Left lung (tissue), 10 donors: ENCODE data around the gene TXNL4B. TPM values are rescaled to one million over a fixed set of nuclear protein-coding genes. Genes with fewer than 3 reads are reported as not detected.

ENCODE experiments used
- ATAC-seq: fragments of 200-7000 bp; cut with Tn5 transposase; one replicate; pipeline ENCODE4 v1.9.1; 2020; ENCODE audit warnings: moderate library complexity
- DNase-seq, 4 donors: peaks; one replicate each; pipeline ENCODE4 v3.0.0-alpha.2; 2013 to 2020
- H3K27ac ChIP-seq, 2 donors: fragments of 200-600 bp; sonication (generic) in 1 of 2; one replicate each; pipeline versions ENCODE4 v1.5.0 to v1.8.0; 2020 to 2021
- H3K27me3 ChIP-seq, 2 donors: fragments of 200-600 bp; sonication (generic) in 1 of 2; one replicate each; pipeline versions ENCODE4 v1.5.0 to v1.8.0; 2020 to 2021
- H3K36me3 ChIP-seq, 2 donors: fragments of 200-600 bp; sonication (generic) in 1 of 2; one replicate each; pipeline versions ENCODE4 v1.5.0 to v1.8.0; 2020 to 2021
- H3K4me1 ChIP-seq, 2 donors: fragments of 200-600 bp; one replicate each; pipeline ENCODE4 v1.8.0; 2021
- H3K4me3 ChIP-seq, 2 donors: fragments of 200-600 bp; sonication (generic) in 1 of 2; one replicate each; pipeline versions ENCODE4 v1.5.0 to v1.8.0; 2020 to 2021; ENCODE audit warnings: mild to moderate bottlenecking in 1 of 2
- H3K9me3 ChIP-seq, 2 donors: fragments of 200-600 bp; sonication (generic) in 1 of 2; one replicate each; pipeline versions ENCODE4 v1.5.0 to v1.8.0; 2020 to 2021
- CTCF ChIP-seq, 2 donors: fragments of 200-600 bp; sonication (generic) in 1 of 2; IDR thresholded peaks; one replicate each; pipeline versions ENCODE4 v1.5.0 to v1.8.0; 2021; ENCODE audit warnings: antibody characterized with exemption in 2 of 2
- intact Hi-C, 2 donors: fragments of 100-400 bp; cut with DNase I; formaldehyde crosslinking; loops; one replicate each; pipeline versions ENCODE4 v1.11.2 to v1.14.2; 2022
- polyA plus RNA-seq, 6 donors: library from polyadenylated mRNA; unstranded; fragments of 120-200 nt; gene quantifications; one replicate each; pipeline ENCODE4 v1.2.1, GENCODE V29; 2013; ENCODE audit not compliant: insufficient read length in 6 of 6
- total RNA-seq, 2 donors: library from RNA; stranded (reverse); fragmentation: NEBNext Ultra II Directional; extraction: Animal tissue kit (Norgen Biotek cat#: 25700); gene quantifications; one replicate each; pipeline ENCODE4 v1.2.1, GENCODE V29; 2021
- donor health status: DM: no; HTN: yes; CAD: no.
- donor health status: DM: no; HTN: no; CAD: no.

The TXNL4B gene
- total and polyA plus RNA-seq, 8 donors, result 9.8 to 22.9 (median 20.0) TPM

- ATAC-seq (peak; percentile 75), DNase-seq (no peak)
- intact Hi-C loops, result no loop called here
- Histone ChIP-seq H3K9me3 (peaks cover 0 to 16% of the 10 kb centered on the region in 2 donors), H3K4me1 (peaks cover 0 to 46% of the 10 kb centered on the region in 2 donors), H3K27ac (peak overlapping the region in 1 of 2 donors; percentile 80), H3K36me3 (no peaks in the 10 kb centered on the region), H3K27me3 (no peaks in the 10 kb centered on the region), H3K4me3 (no peak overlapping the region)
- no peak for TF ChIP-seq CTCF (IDR thresholded peaks at IDR 0.05)
Observed at GRCh38 chr16:72050769-72051464, 42.5 kb downstream of the TXNL4B start.

GRCh38 chr16:72049110-72049509 is 44.3 kb downstream of the TXNL4B start:
- Histone ChIP-seq H3K4me3 (no peak overlapping the region), H3K27me3 (no peaks in the 10 kb centered on the region), H3K9me3 (peaks cover 0 to 16% of the 10 kb centered on the region in 2 donors), H3K27ac (no peak overlapping the region), H3K36me3 (no peaks in the 10 kb centered on the region), H3K4me1 (peaks cover 0 to 34% of the 10 kb centered on the region in 2 donors)
- no peak for TF ChIP-seq CTCF (IDR thresholded peaks at IDR 0.05)
- DNase-seq, result no peak
- ATAC-seq, result no peak
- intact Hi-C loops, result no loop called here

GRCh38 chr16:72044825-72045359 is 48.5 kb downstream of the TXNL4B start:
- H3K27ac ChIP-seq, result no peak overlapping the region
- TF ChIP-seq CTCF (IDR thresholded peaks at IDR 0.05), result no peak
- peaks cover 0 to 15% of the 10 kb centered on the region in 2 donors for H3K9me3 ChIP-seq
- H3K4me3 ChIP-seq, result no peak overlapping the region
- ATAC-seq, result no peak
- no peaks in the 10 kb centered on the region for H3K36me3 ChIP-seq
- no peaks in the 10 kb centered on the region for H3K27me3 ChIP-seq
- no peak for DNase-seq
- peaks cover 0 to 5% of the 10 kb centered on the region in 2 donors for H3K4me1 ChIP-seq
- intact Hi-C loops, result no loop called here

GRCh38 chr16:72044296-72044695 is 49.1 kb downstream of the TXNL4B start:
- no peak overlapping the region for H3K27ac ChIP-seq
- intact Hi-C loops, result no loop called here
- no peak overlapping the region for H3K4me3 ChIP-seq
- no peaks in the 10 kb centered on the region for H3K27me3 ChIP-seq
- no peaks in the 10 kb centered on the region for H3K36me3 ChIP-seq
- ATAC-seq (no peak), DNase-seq (no peak)
- H3K9me3 ChIP-seq, result peaks cover 0 to 9% of the 10 kb centered on the region in 2 donors
- peaks cover 0 to 5% of the 10 kb centered on the region in 2 donors for H3K4me1 ChIP-seq
- no peak for TF ChIP-seq CTCF (IDR thresholded peaks at IDR 0.05)

- no peaks in the 10 kb centered on the region for H3K27me3 ChIP-seq
- no peak for DNase-seq
- ATAC-seq, result no peak
- intact Hi-C loops, result no loop called here
- no peak overlapping the region for H3K4me3 ChIP-seq
- no peak for TF ChIP-seq CTCF (IDR thresholded peaks at IDR 0.05)
- H3K36me3 ChIP-seq, result no peaks in the 10 kb centered on the region
- H3K4me1 ChIP-seq, result peaks cover 0 to 5% of the 10 kb centered on the region in 2 donors
- peaks cover 0 to 2% of the 10 kb centered on the region in 2 donors for H3K9me3 ChIP-seq
- H3K27ac ChIP-seq, result no peak overlapping the region
Observed at GRCh38 chr16:72043539-72043938, 49.9 kb downstream of the TXNL4B start.
